Keratinocyte (primary cell): ENCODE measurements around the gene SYPL2.

Experiments
- CTCF ChIP-seq, 3 experiments: IDR thresholded peaks in 1 of 3; conservative IDR thresholded peaks in 1 of 3; optimal IDR thresholded peaks in 1 of 3; 2 replicates in 2 of 3; 3 replicates in 1 of 3; pipeline versions ENCODE3 to v1.5.1; 2011; ENCODE audit warnings: low read length in 3 of 3, mild to moderate bottlenecking in 3 of 3, moderate library complexity in 2 of 3, control low read depth in 1 of 3, inconsistent platforms in 1 of 3; ENCODE audit not compliant: insufficient read depth in 2 of 3; ENCODE audit errors: extremely low read depth in 1 of 3
- EZH2 ChIP-seq: IDR thresholded peaks from one replicate; pipeline ENCODE4 v1.6.1; 2012; ENCODE audit warnings: inconsistent platforms, mild to moderate bottlenecking, low read length, moderate library complexity

GRCh38 chr1:109425391-109426280 lies 40.7 kb upstream of the SYPL2 start:
- TF ChIP-seq CTCF (optimal IDR thresholded peaks at IDR 0.05 in 1 of 3, IDR thresholded peaks at IDR 0.05 in 1 of 3, conservative IDR thresholded peaks at IDR 0.05 in 1 of 3; ENCODE audit: extremely low read depth in 1 of 3, insufficient read depth in 2 of 3, low read length in 3 of 3) (no peak), EZH2 (no peak)
